GM18519 (cell line): Measurements from ENCODE around the gene TCFL5.
A peak's percentile ranks its signal among the peaks of the same experiment; 100 is the strongest.

ENCODE experiments used
- ATAC-seq: cut with Tn5 transposase; IDR thresholded peaks from one replicate; pipeline ENCODE4 v1.9.1; 2021; ENCODE audit warnings: mild to moderate bottlenecking, moderate library complexity; ENCODE audit not compliant: unreplicated experiment, low FRiP score

Gene TCFL5

GRCh38 chr20:62802026-62802712 lies 59.5 kb downstream of the TCFL5 start:
- ATAC-seq: no peak

- no peak for ATAC-seq
Measured at GRCh38 chr20:62801284-62802010, 60.2 kb downstream of the TCFL5 start.

- ATAC-seq: no peak
Measured at GRCh38 chr20:62800314-62801259, 61.0 kb downstream of the TCFL5 start.

- no peak for ATAC-seq
Measured at GRCh38 chr20:62799873-62800272, 61.7 kb downstream of the TCFL5 start.

GRCh38 chr20:62799459-62799858 lies 62.2 kb downstream of the TCFL5 start:
- no peak for ATAC-seq

GRCh38 chr20:62799036-62799435 lies 62.6 kb downstream of the TCFL5 start:
- ATAC-seq: no peak

GRCh38 chr20:62797671-62798532 lies 63.7 kb downstream of the TCFL5 start:
- no peak for ATAC-seq

GRCh38 chr20:62796699-62797491 lies 64.7 kb downstream of the TCFL5 start:
- ATAC-seq: no peak

GRCh38 chr20:62795023-62795761 lies 66.4 kb downstream of the TCFL5 start:
- ATAC-seq: no peak

- ATAC-seq: peak; percentile 41
Measured at GRCh38 chr20:62794007-62794724, 67.5 kb downstream of the TCFL5 start.

GRCh38 chr20:62793757-62794006 lies 67.9 kb downstream of the TCFL5 start:
- no peak for ATAC-seq

GRCh38 chr20:62792940-62793756 lies 68.5 kb downstream of the TCFL5 start:
- ATAC-seq: no peak

- no peak for ATAC-seq
Measured at GRCh38 chr20:62792182-62792939, 69.3 kb downstream of the TCFL5 start.

- no peak for ATAC-seq
Measured at GRCh38 chr20:62791301-62792181, 70.1 kb downstream of the TCFL5 start.
